ENCODE measurements around the gene MYO1B. TPM values are rescaled to one million over a fixed set of nuclear protein-coding genes. Genes with fewer than 3 reads are reported as not detected.

The MYO1B gene
- total RNA-seq, 1 experiment from 2014 or later = 43.6 TPM

GRCh38 chr2:191289049-191289448 is 43.8 kb downstream of the MYO1B start:
- Mint-ChIP-seq H3K9me3 (no peaks in the 10 kb centered on the region), H3K27ac (peak overlapping the region; percentile 7; the same call in 1 of the 2 replicates), H3K27me3 (ENCODE audit: low read depth) (no peaks in the 10 kb centered on the region), H3K36me3 (no peaks in the 10 kb centered on the region), H3K4me1 (peaks cover 50% of the 10 kb centered on the region), H3K4me3 (no peak overlapping the region)
- ATAC-seq (no peak), DNase-seq (ENCODE audit: low spot score) (no peak)
- CTCF ChIA-PET = no interaction called here
- TF ChIP-seq E2F1 (CRISPR knock-in tag; IDR thresholded peaks at IDR 0.05) (no peak), ESRRA (CRISPR knock-in tag; IDR thresholded peaks at IDR 0.05; ENCODE audit: borderline replicate concordance) (no peak), CREM (CRISPR knock-in tag; IDR thresholded peaks at IDR 0.05) (no peak), E2F4 (CRISPR knock-in tag; IDR thresholded peaks at IDR 0.05; ENCODE audit: borderline replicate concordance, low read depth) (no peak)
- POLR2A ChIA-PET = no interaction called here

GRCh38 chr2:191291471-191291870 is 46.3 kb downstream of the MYO1B start:
- no peak for TF ChIP-seq ELF4 (CRISPR knock-in tag; IDR thresholded peaks at IDR 0.05; ENCODE audit: low read depth)
- no peak for TF ChIP-seq USF1 (CRISPR knock-in tag; IDR thresholded peaks at IDR 0.05)
- TF ChIP-seq ARID4B (CRISPR knock-in tag; IDR thresholded peaks at IDR 0.05; ENCODE audit: borderline replicate concordance) = no peak
- no peak for TF ChIP-seq OVOL2 (CRISPR knock-in tag; IDR thresholded peaks at IDR 0.05; ENCODE audit: borderline replicate concordance)
- no peak for TF ChIP-seq IRF2 (CRISPR knock-in tag; IDR thresholded peaks at IDR 0.05; ENCODE audit: borderline replicate concordance, low read depth)
- no peak for TF ChIP-seq TEAD4 (CRISPR knock-in tag; IDR thresholded peaks at IDR 0.05)
- no peak for TF ChIP-seq ZNF281 (CRISPR knock-in tag; IDR thresholded peaks at IDR 0.05)
- no peaks in the 10 kb centered on the region for H3K27me3 Mint-ChIP-seq (ENCODE audit: low read depth)
- ATAC-seq (no peak), DNase-seq (ENCODE audit: low spot score) (no peak)
- peaks cover 47% of the 10 kb centered on the region for H3K4me1 Mint-ChIP-seq
- H3K9me3 Mint-ChIP-seq = no peaks in the 10 kb centered on the region
- H3K4me3 Mint-ChIP-seq = no peak overlapping the region
- H3K36me3 Mint-ChIP-seq = no peaks in the 10 kb centered on the region
- ChIA-PET POLR2A (no interaction called here), CTCF (interaction anchor here (1.3 kb wide), 1 partner anchor 11 kb away, joined by 3 read pairs; no protein-coding TSS in a partner anchor)
- H3K27ac Mint-ChIP-seq = peak overlapping the region; percentile 32; the same call in 1 of the 2 replicates

- ChIA-PET POLR2A (no interaction called here), CTCF (no interaction called here)
- H3K4me1 Mint-ChIP-seq = peaks cover 48% of the 10 kb centered on the region
- H3K4me3 Mint-ChIP-seq = no peak overlapping the region
- no peaks in the 10 kb centered on the region for H3K36me3 Mint-ChIP-seq
- peak; percentile 70 for ATAC-seq
- H3K9me3 Mint-ChIP-seq = no peaks in the 10 kb centered on the region
- no peaks in the 10 kb centered on the region for H3K27me3 Mint-ChIP-seq (ENCODE audit: low read depth)
- H3K27ac Mint-ChIP-seq = peak overlapping the region; percentile 64
- DNase-seq (ENCODE audit: low spot score) = no peak
- no peak for TF ChIP-seq SP1 (CRISPR knock-in tag; conservative IDR thresholded peaks at IDR 0.05)
- TF ChIP-seq OVOL2 (CRISPR knock-in tag; IDR thresholded peaks at IDR 0.05; ENCODE audit: borderline replicate concordance) = no peak
- no peak for TF ChIP-seq HMGA2 (CRISPR knock-in tag; IDR thresholded peaks at IDR 0.05)
- TF ChIP-seq AFF4 (CRISPR knock-in tag; IDR thresholded peaks at IDR 0.05; ENCODE audit: borderline replicate concordance) = no peak
- no peak for TF ChIP-seq ZNF138 (CRISPR knock-in tag; conservative IDR thresholded peaks at IDR 0.05)
- TF ChIP-seq ELF4 (CRISPR knock-in tag; IDR thresholded peaks at IDR 0.05; ENCODE audit: low read depth) = no peak
- no peak for TF ChIP-seq E2F5 (CRISPR knock-in tag; IDR thresholded peaks at IDR 0.05)
Measured at GRCh38 chr2:191292869-191293268, 47.7 kb downstream of the MYO1B start.
